ENCODE measurements around the gene NLRP11.

Gene NLRP11

GRCh38 chr19:55831846-55832245, at the start of gene NLRP11:
TSS of gene NLRP11 (minus strand) at chr19:55831999. CDS start at chr19:55818174, 13,825 bp downstream.
- H3K4me3 ChIP-seq (ENCODE audit: low read depth, low read length) = no peak within 1 kb of the TSS
- DNase-seq (ENCODE audit: low read depth) = no peak
- no peak for TF ChIP-seq CTCF (IDR thresholded peaks at IDR 0.05; ENCODE audit: low read depth, low read length, missing control alignments)
- in situ Hi-C loops (cut with HindIII; ENCODE audit: low sequenced_read_pairs) = no loop called here

GRCh38 chr19:55877211-55877610, 45.4 kb upstream of the NLRP11 start:
- no peak for DNase-seq (ENCODE audit: low read depth)
- no peak for TF ChIP-seq CTCF (IDR thresholded peaks at IDR 0.05; ENCODE audit: low read depth, low read length, missing control alignments)
- in situ Hi-C loops (cut with HindIII; ENCODE audit: low sequenced_read_pairs) = no loop called here
- H3K4me3 ChIP-seq (ENCODE audit: low read depth, low read length) = no peak overlapping the region

GRCh38 chr19:55870736-55871135, 38.9 kb upstream of the NLRP11 start:
- in situ Hi-C loops (cut with HindIII; ENCODE audit: low sequenced_read_pairs) = no loop called here
- no peak for TF ChIP-seq CTCF (IDR thresholded peaks at IDR 0.05; ENCODE audit: low read depth, low read length, missing control alignments)
- H3K4me3 ChIP-seq (ENCODE audit: low read depth, low read length) = no peak overlapping the region
- DNase-seq (ENCODE audit: low read depth) = no peak

- no peak for TF ChIP-seq CTCF (IDR thresholded peaks at IDR 0.05; ENCODE audit: low read depth, low read length, missing control alignments)
- in situ Hi-C loops (cut with HindIII; ENCODE audit: low sequenced_read_pairs) = no loop called here
- no peak overlapping the region for H3K4me3 ChIP-seq (ENCODE audit: low read depth, low read length)
- DNase-seq (ENCODE audit: low read depth) = no peak
Observed at GRCh38 chr19:55867101-55867500, 35.3 kb upstream of the NLRP11 start.

GRCh38 chr19:55866521-55866920, 34.7 kb upstream of the NLRP11 start:
- no peak for TF ChIP-seq CTCF (IDR thresholded peaks at IDR 0.05; ENCODE audit: low read depth, low read length, missing control alignments)
- in situ Hi-C loops (cut with HindIII; ENCODE audit: low sequenced_read_pairs) = no loop called here
- DNase-seq (ENCODE audit: low read depth) = no peak
- no peak overlapping the region for H3K4me3 ChIP-seq (ENCODE audit: low read depth, low read length)

GRCh38 chr19:55858969-55859368, 27.2 kb upstream of the NLRP11 start:
- in situ Hi-C loops (cut with HindIII; ENCODE audit: low sequenced_read_pairs) = no loop called here

More at GRCh38 chr19:55858969-55859368, 27.2 kb upstream of the NLRP11 start:
- H3K4me3 ChIP-seq (ENCODE audit: low read depth, low read length) = no peak overlapping the region
- DNase-seq (ENCODE audit: low read depth) = no peak
- TF ChIP-seq CTCF (IDR thresholded peaks at IDR 0.05; ENCODE audit: low read depth, low read length, missing control alignments) = no peak
